Inferior parietal cortex (tissue), 1 donor: ENCODE measurements around the gene SLC43A3.

Experiments used
- DNase-seq: peaks from one replicate; pipeline ENCODE4 v3.0.0-alpha.2; 2016; ENCODE audit errors: extremely low spot score

SLC43A3 gene

DNA sequence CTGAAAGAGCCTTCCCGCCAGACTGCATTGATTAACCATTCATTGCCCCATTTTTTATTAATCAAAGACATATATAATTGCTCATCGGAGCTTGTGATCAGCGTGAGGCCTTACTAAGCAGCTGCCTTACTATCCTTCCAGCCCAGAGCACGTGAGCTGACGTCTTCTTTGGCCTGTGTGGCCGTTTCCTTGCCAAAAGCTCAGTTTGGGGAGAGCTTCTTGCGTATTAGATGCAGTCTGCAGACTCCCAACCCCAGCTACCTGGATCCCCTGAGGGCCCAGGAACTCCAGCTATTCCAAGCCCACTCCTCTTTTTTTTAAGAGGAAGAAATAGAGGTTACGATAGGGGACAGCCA, 784 bp upstream of the SLC43A3 start:
- DNase-seq, result no peak

DNA sequence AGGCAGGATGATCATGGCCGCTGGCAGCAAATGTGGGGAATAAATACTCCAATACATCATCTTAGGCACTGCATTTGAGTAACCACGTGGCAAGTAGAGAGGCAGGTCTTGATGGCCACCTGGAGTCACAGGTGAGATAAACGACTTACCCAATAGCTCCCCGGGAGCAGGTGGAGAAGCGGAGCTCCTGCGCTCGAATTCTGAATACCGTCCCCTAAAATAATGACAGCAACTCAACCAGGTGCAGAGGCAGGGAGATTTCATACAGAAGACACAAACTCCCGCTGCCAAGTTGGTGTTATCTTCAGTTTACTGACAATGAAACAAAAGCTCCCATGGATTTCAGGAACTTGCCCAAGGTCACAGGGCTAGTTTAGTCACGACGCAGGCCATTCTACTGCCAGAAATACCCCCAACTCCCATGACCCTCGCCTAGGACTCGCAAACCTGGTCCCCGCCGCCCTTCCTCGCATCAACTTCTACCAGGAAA, 437 bp downstream of the SLC43A3 start:
- DNase-seq, result no peak

DNA sequence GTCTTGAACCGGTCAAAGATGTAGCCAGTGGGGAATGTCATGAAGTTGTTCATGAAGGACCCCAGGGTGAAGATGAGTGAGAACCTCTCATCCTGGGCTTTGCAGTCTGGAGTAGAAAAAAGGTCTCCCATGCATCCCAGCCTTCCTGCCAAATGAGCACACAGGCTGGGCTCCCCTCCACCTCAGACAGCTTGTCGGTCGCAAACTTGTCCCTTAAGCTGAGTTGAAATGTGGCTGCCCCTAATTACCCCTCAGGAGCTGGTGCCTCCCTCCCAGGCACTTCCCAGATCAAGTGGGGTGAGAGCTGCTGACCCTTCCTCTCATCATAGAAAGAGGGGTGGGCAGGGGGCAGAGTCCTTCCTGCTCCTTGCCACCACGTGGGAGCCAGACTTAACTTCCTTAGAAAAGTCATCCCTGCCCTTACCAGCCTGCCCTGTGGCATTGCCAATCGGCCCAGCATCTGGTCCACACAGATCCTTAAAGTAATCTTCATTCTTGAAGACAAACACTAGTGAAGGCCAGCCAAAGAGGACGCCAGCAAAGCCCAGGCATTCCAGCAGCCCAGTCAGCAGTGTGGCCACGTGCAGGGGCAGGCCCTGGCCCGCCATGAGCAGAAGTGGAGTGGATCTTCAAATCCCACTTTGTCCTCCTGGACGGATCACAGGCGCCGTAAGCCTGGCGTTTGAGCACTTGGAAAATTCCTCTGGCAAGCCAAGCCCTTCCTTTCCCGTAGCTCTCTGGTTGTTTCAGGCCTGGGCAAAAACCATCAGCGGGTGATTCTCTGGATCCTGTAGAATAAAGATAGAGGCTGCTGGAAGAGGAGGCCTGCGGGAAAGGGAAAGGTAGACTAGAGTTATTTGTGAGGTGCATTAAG, 1.1 kb downstream of the SLC43A3 start:
- no peak for DNase-seq

DNA sequence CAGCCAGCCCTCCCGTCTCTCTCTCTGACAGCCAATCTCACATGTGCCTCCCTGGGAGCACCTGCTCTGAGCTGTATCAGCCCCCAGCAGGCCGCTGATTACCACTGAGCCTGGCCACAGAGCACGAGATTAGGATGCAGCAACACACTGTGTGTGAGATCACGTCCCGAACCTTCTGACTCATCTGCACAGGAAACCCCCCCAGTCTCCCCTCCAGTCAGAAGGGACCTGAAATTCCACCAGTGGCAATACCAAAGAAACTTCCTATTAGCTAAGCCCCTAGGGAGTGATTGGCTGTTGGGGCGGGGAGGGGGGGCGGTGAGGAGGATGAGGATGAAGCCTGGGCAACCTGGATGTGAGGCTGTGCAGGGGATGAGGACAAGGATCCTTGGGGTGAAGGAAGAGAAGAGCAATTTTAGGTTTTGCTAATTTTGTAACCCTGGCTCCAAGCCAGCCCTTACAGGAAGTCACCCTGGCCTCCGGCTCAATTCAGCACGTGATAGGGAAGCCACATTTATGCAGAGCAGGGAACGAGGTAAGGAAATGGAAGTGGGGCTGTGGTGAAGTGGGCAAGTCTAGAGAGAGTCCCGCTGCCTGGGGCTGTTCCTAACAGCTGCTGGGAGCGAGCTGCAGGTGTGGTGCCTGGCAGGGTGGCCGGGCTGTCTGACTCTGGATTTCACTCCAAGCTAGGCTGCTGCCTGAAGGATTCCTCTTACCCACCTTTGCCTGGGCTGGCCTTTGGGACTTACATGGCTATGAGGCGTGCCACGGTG, 1.9 kb downstream of the SLC43A3 start:
- peak; percentile 32 for DNase-seq

DNA sequence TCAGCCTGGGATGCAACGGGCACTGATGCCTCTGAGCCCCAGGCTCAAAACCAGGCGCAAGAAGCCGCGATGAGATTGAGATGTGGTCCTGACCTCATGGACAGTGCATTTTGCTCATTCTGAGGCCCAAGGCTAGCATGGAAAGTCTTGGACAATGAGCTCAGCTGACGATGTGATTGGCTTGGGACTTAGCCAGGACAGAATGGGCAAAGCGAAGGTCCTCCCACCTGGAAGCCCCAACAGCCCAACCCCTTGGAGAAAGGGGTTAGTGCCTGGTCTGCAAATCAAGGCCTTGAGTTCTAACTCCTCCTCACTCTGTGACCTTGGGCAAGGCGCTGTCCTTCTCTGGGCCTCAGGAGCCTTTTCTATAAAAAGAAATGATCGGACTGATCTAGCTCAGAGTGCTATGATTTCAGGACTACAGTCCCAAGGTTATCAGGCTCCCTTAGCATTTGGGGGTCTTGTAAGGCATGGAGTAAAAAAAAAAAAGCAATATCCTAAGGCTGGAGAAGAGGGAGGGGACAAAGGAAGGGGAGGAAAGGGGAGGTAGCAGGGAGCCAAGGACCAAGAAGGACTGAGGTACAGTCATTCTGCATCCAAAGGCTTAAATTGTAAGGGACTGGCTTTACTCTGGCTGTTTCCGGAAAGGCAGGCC, 2.7 kb downstream of the SLC43A3 start:
- DNase-seq, result no peak

DNA sequence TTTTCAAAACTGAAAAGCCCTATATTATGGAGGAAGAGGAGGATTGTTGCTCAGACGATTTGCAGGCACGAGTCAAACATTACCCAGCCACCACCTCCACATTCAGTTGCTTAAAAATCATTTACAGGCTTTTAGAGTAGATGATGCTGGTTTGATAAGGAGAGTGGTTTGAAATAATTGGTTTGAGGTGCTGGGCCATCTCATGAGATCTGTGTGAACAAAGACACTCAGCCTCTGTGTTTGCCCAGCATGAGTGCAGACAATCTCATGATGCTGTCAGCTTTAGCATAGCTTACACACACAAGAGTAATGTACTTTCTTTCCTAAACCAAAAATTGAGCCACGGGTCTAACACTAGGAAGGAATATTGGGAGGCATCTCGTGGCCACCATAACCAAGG, 4.3 kb downstream of the SLC43A3 start:
- no peak for DNase-seq

DNA sequence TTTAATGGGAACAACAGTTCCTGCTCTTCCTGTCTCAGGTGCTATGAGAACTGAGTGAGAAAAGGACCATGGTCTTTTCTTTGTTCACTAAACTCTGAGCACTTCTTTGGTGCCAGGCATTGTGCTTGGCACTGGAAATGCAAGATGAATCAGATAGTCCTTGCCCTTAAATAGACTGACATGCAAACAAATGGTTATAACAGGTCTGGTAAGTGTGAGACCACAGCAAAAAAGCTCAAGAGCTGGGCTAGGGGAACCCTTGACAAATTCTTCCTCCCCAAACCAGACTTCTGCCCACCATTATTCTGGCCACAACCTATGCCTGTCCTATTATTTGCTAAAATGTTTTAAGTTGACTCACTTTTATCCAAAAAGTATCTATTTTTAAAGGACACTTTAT, 5.1 kb downstream of the SLC43A3 start:
- no peak for DNase-seq

DNA sequence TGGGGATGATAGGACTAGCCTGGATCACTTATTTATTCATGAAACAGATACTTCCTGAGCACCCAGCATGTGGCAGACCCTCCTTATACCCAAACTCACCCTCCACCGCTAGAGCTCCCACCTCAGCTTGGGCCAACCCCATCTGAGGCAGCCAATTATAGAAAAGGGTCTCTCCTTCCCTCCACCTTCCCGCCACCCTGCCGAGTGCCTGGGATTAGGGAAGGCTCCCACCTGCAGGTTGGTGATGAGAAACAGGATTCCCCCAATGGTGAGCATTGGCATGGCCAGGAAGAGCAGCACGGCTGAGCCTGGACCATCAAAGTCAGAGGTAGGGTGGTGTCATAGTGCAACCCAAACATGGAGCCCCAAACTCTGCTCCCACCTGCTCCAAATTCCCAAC, 5.9 kb downstream of the SLC43A3 start:
- DNase-seq, result no peak

DNA sequence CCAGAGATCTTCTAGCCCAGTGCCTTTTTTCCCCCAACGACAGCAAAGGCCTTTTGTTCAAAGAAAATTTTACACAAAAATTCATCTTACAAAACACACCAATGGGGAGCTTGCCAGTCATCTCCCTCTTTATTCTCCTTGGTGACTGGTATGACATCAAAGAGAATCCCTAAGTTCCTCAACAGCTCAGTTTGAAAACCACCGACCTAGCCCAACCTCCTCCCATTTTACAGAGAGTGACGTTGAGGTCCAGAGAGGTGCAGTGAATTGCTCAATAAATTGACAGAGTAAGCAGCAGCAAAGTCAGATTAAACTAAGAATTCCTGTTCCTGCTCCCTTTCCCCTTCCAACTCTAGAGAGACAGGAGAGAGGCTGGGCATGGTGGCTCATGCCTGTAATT, 7.8 kb downstream of the SLC43A3 start:
- DNase-seq, result no peak

DNA sequence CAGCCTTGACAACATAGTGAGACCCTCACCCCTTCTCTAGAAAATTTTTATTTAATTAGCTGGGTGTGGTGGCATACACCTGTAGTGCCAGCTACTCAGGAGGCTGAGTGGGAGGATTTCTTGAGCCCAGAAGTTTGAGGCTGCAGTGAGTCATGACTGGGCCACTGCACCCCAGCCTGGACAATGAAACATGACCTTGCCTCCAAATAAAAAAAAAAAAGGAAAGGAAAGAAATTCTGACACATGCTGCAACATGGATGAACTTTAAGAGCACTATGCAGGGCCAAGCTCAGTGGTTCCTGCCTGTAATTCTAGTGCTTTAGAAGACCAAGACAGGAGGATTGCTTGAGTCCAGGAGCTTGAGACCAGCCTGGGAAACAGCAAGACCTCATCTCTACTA, 8.8 kb downstream of the SLC43A3 start:
- DNase-seq, result no peak

DNA sequence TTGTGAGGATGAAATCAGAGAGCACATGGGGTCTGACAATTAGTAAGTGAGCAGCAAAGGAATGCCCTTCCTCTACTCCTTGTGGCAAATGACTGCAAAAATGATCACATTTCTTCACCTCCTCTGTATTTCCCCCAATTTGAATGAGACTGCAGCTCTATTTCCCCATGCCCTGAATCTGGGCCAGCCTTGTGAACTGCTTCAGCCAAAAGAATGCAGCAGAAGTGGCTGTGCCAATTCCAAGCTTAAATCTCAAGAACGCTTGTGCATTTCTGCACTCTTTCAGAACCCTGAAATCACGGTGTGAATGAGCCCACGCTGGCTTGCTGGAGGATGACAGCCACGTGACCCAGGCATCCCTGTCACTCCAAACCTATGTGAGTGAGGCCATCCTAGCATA, 9.9 kb downstream of the SLC43A3 start:
- DNase-seq, result no peak

DNA sequence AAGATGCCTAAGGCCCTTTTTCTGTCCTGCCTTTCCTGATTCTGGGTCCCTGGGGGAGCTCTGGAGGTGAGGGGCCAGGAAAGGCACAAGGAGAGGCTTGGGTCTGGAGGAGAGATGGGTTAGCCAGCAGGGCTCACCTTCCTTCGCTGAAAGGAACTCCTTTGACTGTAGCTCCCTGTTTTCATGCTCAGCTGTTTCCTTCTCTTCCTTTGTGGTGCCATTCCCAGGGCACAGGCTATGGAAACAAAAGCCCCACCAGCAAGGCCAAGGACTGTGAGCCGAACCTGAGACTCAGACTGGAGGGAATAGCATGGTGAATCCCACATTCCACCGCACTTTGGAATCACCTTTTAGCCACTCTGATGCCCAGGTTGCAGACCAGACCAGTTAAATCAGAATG, 10.5 kb downstream of the SLC43A3 start:
- DNase-seq, result no peak

DNA sequence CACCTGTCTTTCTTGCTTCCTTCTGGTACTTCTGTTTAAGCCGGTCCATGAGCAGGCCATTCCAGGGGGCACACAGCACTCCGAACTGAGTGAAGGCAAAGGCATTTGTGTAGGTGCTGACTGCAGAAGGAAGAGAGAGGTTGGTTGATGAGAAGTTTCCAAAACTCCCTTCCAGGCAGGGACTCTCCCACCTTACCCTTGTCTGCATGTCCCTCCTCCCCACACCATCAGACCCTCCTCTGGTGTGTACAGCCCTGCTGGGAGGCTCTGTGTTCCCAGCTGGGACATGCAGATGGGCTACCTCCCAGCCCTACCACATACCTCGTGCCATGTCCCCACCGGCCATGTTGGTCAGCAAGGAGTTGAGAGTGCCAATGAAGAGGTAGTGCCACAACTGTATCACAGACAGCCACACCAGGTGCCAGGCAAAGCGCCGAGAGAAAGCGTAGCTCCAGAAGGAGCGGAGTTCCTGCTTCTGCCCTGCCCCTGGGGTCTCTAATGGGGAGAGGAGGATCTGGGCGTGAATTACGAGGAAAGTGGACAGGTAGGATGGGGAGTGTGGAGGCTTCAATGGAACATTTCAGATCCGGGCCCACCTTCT, 12.2 kb downstream of the SLC43A3 start:
- DNase-seq, result no peak

DNA sequence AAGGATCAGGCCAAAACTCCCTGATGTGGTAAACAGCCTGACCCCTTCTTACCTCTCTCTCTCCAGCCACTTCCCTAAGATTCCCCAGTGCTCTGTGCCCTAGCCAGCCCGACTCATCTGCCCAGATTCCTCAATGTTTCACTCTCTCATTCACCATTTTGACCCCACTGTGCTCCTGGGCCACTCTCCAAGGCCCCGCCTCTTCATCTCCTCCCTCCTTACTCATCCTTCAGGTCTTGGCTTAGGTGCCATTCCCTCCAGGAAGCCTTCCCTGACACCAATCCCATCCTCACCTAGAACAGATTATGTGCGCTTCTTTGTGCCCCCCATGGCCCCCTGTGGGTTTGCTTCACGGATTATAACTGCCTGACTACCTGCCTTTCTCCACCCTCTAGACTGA, 13.2 kb downstream of the SLC43A3 start:
- no peak for DNase-seq

DNA sequence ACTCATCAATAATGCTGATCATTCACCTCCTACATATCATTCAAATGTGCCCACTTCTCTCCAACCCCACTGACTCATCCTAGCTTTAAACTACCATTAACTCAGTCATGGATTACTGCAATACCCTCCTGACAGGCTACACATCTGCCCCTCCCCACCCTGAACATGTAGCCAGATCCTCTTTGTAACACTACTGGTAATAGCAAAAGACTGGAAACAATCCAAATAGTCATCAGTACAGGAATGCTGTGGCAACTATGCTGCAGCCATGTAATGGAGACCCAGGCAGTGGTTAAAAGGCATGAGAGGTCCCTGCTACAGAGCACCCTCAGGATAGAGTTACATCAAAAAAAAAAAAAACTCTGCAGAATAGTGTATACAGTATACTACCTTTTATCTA, 16.6 kb downstream of the SLC43A3 start:
- no peak for DNase-seq

DNA sequence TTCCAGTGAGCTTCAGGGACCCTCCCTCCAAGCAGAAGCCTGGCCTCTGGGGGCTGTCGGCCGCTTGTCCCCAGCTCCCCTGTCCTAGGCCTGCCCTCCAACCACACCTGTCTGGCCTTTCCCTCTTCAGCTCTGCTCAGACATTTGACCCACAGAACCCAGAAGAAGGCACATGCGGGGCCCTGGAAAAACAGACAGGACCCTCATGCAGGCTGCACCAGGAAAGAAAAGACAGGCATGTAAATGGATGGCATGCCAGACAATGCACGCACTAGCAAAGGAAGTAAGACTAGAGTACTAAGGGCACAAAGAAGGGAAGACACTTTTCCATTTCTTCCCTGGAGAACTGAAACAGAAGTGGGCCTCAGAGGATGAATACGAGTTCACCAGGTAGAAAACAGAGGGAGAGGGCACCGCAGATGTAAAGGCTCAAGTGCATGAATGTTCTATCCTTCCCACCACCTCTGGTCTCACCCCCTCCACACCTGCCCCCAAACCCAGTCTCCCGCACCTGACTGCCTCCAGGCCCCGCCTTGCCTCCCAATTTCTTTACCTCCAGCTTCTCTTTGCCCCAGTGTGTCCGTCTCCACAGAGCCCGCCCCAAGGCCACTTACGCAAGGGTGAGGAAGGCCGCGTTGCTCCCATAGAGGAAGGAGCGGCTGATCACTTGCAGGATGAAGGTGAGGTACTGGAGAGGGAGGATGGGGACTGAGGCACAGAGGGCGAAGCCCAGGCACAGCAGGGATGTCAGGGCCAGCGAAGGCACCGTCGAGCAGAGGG, 17.4 kb downstream of the SLC43A3 start:
- DNase-seq, result no peak

DNA sequence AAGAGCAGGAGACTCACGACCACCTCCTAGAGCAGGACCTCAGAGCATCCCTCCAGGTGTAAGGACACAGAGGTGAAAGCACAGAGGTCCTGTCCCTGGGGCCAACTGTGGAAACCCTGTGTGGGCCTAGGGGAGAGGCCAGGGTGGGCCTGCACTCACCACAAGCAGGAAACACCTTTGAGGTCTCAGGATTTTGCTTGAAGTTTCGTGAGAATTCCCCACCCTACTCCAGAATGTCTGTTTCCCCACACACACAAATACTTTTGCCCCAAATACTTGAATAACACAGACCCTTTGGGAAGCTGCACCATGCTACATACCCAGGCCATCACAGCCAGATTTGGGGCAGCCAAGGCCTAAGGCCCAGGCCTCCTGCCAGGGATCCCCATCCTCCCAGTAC, 18.1 kb downstream of the SLC43A3 start:
- DNase-seq, result no peak

DNA sequence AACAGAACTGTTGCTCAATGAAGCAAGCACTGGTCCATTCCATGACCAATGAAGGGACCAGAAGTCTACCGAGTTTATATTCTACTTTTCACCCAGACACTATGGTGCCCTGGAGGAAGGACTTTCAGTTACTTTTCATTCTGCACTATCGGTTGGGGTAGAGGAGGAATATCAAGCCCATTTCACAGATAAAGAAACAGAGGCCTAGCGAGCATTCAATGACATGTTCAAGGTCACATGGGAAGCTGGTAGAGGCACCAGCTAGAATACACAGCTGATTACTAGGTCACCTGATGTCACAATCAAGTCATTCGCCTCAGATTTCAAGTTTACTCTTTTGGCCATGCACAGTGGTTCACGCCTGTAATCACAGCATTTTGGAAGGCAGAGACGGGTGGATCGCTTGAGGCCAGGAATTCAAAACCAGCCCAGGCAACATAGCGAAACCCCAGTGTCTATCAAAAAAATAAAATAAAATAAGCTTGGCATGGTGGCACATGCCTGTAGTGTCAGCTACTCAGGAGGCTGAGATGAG, 18.9 kb downstream of the SLC43A3 start:
- DNase-seq, result no peak

DNA sequence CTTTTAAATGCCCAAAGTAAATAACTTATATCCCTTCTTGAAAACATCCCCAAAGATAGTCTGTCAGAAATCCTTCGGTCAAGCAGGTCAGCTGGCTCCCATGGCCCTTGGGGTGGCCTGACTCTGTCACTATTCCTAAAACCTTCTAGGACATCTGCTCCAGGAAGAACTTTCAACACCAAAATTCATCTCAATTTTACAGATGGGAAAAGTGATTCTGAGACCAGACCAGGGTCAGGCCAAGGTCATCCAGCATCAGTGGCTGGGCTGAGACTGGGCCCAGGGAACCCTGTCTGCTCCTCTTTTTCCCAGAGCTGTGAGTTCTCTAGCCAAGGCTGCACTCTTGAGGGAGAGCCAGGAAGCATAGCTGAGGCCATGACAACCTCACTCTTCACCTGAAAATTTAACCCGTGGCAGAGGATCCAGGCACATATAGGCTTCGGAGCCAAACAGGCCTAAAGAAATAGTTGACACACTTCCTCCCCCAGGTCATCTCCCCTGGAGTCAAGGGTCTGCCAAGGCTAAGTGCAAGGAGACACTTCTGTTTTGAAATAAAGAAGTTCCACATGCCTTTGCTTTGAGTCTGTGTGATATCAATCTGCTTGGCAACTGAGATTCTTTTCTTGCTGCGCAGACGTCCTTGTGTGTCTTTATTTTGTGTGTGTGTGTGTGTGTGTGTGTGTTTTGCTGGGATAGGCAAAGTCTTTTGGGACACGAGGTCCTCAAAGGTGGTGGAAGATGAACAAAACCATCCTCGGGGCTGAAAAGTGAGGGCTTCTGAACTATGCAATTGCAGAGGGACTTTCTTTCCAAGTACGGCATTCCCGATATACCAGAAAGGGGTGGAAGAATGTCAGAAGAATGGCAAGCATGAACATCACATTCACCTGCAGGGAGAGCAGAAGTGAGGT, 19.7 kb downstream of the SLC43A3 start:
- no peak for DNase-seq

DNA sequence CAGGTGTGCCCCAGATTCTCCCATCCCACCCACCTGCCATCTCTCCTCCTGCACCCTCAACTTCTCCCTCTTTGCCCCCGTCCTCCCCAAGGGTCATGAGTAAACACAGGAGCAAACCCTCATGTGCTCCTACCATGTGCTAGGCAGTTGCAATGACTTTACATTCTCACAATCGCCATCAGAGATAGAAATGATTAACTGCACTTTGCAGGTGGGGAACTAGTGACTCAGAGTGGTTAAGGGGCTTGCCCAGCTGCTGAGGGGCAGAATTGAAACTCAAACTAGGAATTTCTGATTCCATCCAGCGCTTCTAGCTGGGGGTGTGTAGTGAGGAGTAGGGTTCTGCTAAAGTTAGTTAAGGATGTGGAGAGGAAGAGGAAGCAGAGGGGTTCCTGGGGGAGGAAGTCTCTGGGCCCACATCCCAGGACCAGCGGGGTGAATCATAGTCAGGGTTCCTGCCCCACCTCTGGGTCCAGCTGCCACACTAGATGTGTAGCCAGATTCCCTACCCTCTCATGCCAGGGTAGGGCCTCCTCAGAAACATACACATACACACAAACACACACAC, 20.5 kb downstream of the SLC43A3 start:
- no peak for DNase-seq
